GM18868 (cell line): ENCODE measurements around the gene F2.
"Not testable (repeated sequence)": the region's sequence is repeated elsewhere in the genome, so short reads cannot be mapped to it uniquely, and the experiment has no call there.

Experiments
- ATAC-seq: cut with Tn5 transposase; IDR thresholded peaks from one replicate; pipeline ENCODE4 v1.9.1; 2021; ENCODE audit warnings: mild to moderate bottlenecking, moderate library complexity; ENCODE audit not compliant: unreplicated experiment

Gene F2

DNA sequence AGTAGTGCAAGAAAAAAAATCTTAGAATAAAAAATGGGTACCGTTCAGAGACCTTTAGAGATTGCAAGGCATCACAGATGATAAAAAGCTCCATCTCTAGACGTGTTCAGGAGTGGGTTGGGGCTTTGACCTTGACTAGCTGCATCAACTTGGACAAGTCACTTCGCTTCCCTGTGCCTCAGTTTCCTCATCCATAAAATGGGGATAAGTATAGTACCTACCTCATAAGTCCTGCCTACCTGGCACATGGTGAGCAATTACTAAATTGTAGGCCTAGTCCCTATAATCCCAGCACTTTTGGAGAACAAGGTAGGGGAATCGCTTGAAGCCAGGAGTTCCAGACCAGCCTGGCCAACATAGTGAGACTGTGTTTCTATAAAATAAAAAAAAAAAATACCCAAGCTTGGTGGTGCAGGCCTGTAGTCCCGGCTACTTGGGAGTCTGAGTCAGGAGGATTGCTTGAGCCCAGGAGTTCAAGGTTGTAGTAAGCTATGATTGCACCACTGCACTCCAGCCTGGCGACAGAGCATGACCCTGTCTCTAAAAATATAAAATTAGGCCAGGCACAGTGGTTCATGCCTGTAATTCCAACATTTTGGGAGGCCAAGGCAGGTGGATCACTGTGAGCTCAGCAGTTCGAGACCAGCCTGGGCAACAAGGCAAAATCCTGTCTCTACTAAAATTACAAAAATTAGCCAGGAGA, 6.0 kb upstream of the F2 start:
- no peak for ATAC-seq

DNA sequence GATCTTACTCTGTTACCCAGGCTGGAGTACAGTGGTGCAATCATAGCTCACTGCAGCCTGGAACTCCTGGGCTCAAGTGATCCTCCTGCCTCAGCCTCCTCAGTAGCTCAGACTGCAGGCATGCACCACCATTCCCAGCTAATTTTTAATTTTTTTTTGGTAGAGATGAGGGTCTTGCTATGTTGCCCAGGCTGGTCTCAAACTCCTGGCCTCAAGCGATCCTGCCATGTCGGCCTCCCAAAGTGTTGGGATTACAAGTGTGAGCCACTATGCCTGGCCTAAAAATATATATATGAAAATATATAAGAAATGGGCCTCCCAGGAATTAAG, 1.2 kb upstream of the F2 start:
- ATAC-seq, result not testable (repeated sequence)

DNA sequence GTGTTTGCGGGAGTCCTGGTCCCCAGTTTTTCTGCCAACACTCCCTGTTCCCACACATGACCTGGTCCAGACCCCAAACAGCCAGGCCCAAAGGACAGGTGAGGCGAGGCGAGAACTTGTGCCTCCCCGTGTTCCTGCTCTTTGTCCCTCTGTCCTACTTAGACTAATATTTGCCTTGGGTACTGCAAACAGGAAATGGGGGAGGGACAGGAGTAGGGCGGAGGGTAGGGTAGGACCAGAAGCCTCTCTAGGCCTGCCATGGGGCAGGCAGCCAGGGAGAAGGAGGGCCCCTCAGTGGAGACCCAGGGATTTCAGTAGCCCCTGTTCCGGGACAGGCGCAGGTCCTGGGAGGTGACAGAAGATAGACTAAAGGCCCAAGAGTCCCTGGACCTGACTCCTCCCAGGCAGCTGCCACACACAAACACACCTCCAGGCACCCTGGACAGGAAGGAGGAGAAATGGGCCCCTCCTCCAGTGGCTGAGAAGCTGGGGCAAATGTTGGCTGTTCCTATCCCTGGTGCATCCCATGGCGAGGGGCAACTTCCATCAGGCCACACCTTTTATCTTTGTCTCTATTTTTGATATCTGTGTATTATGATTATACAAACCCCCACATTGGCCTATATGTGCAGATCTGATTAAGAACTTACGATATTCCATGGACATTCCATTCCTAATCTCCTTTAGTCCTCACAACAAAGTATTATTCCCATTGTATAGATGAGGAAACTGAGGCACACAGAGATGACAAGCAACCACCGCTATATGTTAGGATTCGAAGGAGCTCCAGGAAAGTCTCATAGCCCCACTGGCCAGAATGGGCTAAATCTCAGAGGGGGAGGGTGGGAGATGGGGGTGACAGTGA, 626 bp upstream of the F2 start:
- no peak for ATAC-seq

DNA sequence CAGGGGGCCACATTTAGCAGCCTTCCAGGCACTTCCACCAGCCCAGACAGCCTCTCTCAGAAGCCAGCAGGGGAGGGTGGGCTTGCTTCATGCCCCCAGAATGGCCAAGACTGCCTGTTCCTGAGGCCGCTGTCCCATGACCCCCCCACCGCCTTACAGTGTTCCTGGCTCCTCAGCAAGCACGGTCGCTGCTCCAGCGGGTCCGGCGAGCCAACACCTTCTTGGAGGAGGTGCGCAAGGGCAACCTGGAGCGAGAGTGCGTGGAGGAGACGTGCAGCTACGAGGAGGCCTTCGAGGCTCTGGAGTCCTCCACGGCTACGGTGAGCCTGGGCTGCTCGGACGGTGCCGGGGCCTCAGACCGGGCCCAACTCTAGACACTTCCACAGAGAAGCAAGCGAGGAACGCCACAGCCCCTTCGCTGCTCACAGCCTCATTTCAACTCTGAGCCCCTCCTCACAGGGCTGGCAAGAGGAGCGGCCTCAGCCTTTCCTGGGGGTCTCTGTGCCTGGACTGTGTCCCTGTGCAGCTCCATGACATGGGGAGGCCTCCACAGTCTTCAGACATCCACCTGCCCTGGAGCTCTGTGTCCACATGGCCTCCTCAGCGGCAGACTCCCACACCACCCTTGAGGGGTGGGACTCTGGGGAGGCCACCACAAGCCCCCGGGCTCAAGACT, 668 bp downstream of the F2 start:
- ATAC-seq, result no peak

DNA sequence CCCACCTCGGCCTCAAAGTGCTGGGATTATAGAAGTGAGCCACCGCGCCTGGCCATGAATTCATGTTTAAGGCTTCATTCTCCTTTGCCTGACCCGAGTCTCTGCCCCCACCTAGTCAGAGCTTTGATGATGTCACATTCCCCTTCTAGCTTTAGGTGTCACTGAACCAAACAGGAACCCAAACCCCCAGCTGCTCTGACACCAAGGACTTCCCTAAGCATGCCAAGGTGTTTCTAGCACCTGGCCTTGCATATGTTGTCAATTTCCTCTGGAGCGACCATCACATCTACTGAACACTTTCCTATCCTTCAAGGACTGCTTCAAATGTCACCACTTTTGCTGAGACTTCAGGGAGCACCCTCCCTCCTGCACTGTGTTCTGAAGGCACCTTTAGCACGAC, 2.3 kb downstream of the F2 start:
- no peak for ATAC-seq

DNA sequence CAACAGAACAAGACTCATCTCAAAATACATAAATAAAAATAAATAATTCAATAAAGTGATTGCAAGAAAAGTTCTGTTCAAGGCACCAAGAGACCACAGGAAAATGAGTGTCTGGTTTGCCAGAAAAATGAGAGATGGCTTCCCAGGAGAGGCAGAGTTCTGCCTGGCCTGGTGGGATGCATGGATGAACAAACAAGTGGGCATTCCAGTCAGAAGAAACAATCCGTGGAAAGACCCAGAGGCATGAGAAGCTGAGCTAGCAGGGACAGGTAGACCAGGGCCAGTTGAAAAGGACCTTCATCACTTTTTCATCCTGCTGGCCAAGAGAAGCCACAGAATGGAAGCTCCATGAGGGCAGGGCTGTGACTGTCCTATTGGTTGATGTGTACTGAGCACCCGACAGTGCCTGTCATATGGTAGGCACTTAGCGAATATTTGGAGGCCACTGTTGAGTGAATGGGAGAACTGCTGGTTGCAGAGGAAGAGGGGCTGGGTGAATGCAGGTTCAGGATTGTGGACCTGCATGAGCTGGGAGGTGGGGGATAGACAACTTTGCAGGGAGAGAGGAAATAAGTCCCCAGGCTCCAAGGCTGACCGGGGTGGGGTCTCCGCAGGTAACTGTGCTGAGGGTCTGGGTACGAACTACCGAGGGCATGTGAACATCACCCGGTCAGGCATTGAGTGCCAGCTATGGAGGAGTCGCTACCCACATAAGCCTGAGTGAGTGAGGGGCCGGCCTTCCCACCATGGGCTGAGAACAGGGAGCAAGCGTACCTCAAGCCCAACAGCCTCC, 3.7 kb downstream of the F2 start:
- ATAC-seq, result no peak

DNA sequence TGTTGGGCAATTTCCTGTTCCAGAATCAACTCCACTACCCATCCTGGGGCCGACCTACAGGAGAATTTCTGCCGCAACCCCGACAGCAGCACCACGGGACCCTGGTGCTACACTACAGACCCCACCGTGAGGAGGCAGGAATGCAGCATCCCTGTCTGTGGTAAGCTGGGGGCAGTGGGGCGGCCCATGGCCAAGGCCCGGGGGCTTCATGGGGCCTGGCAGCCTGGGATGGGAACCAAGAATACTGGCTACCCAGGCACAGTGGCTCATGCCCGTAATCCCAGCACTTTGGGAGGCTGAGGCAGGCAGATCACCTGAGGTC, 4.3 kb downstream of the F2 start:
- no peak for ATAC-seq

DNA sequence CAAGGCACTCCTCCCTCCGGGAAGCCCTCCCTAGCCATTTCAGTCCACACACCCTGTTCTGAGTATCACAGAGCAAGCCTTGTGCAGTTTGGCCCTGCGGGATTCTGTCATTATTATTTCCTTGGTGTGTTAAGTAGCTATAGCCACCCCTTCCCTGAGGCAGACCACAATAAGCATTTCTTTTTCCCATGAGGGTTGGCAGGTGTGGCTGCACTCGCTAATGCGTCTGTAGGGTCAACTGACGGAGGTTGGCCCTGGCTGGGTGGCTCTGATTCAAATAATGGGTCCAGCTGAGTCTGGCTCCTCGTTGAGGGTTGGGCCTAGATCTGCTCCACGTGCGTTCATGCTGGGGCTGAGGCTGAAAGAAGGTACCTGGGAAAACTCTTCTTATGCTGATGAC, 5.1 kb downstream of the F2 start:
- no peak for ATAC-seq

DNA sequence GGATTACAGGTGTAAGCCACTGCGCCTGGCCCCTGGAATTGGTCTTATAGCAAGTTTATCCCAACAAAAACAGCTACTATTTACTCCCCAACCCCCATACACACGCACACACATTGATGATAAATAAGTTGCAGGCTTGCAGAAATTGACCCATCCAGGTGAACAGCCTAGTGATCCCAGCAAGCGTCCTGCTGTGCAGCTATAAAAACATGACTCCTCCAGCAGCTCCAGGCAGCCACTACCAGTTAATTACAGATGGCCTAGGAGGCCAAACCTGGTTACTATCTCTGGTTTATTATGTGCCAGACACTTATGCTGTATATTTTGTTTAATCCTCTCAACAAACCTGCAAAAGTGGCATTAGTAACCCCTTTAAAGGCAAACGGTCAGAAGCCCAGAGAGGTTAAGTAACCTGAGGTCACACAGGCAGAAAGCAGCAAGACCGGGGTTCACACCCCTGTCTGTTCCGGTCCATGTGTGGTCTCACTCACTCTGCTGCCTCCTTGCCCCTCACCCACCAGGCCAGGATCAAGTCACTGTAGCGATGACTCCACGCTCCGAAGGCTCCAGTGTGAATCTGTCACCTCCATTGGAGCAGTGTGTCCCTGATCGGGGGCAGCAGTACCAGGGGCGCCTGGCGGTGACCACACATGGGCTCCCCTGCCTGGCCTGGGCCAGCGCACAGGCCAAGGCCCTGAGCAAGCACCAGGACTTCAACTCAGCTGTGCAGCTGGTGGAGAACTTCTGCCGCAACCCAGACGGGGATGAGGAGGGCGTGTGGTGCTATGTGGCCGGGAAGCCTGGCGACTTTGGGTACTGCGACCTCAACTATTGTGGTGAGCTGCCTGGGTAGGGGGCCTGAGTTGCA, 6.6 kb downstream of the F2 start:
- no peak for ATAC-seq

DNA sequence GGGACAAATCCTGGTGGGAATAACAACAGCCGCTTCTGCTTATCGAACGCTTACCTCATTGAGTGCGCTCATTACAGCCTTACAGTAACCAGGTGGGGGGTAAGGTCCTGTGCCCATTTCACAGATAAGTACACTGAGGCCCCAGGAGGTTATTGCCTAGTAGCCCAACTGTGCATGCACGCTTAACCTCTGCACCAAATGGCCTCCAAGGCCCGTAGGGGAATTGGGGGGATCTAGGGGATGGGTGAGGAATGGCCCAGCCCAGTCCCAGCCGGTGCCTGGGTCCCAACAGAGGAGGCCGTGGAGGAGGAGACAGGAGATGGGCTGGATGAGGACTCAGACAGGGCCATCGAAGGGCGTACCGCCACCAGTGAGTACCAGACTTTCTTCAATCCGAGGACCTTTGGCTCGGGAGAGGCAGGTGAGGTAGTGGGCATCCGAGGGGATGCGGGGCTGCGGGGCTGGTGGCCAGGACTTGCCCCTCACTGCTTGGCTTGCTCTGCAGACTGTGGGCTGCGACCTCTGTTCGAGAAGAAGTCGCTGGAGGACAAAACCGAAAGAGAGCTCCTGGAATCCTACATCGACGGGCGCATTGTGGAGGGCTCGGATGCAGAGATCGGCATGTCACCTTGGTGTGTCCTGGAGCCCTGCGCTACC, 7.3 kb downstream of the F2 start:
- no peak for ATAC-seq

DNA sequence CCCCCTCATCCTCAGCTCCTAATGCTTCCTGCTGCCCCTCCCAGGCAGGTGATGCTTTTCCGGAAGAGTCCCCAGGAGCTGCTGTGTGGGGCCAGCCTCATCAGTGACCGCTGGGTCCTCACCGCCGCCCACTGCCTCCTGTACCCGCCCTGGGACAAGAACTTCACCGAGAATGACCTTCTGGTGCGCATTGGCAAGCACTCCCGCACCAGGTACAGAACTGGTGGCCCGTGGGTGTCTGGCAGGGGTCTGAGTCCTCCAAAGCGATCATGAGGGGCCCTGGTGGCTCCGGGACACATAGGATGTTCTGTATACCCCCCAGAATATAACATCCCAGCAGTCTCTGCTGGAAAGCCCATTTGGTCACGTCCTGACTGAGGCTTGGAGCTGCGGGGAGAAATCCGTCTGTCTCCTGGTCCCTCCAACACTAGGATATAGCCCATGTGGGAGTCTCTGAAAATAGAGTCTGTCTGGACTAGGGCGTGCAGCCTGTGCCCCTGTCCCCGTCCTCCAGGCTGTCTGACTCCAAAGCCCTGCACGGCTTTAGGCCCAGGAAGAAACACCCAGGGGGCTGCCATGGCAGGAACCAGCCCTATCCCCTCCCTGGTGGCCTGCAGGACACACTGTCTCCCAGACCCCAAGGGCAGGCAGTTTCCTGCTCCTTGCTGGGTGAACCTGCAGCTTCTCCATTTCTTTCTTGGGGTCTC, 9.1 kb downstream of the F2 start:
- no peak for ATAC-seq

DNA sequence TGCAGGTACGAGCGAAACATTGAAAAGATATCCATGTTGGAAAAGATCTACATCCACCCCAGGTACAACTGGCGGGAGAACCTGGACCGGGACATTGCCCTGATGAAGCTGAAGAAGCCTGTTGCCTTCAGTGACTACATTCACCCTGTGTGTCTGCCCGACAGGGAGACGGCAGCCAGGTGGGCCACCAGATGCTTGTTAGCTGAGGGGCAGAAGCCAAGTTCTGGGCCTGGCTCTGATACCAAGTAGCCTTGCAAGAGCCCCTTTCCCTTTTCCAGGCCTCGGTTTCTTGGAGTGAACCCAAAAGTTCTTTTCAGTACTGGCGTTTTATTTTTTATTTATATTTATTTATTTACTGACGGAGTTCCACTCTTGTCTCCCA, 9.6 kb downstream of the F2 start:
- no peak for ATAC-seq

DNA sequence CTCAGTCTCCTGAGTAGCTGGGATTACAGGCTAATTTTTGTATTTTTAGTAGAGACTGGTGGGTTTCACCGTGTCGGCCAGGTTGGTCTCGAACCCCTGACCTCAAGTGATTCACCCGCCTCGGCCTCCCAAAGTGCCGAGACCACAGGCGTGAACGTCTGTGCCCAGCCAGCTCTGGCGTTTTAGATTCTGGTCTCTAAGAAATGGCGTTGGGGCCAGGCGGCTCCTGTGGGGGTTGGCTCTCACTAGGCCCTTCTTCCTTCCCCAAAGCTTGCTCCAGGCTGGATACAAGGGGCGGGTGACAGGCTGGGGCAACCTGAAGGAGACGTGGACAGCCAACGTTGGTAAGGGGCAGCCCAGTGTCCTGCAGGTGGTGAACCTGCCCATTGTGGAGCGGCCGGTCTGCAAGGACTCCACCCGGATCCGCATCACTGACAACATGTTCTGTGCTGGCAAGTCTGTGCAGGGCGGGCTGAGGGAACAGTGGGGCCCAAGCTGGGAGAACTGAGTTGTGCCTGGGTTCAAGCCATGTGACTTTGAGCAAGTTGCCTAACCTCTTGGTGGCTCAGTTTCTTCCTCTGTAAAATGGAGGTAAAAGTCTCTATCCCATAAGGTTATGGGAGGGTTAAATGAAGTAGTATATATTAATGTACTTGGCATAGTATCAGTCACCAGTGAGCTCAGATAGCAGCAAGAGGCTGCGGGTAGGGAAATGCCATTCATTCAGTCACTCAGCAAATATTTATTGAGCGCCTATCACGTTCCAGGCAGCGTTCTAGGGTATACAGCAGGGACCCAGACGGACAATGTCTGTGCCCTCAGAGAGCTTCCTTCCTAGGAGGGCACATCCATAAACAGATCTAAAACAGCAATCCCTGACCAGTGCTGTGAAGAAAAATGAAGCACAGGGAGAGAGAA, 10.4 kb downstream of the F2 start:
- ATAC-seq, result no peak

DNA sequence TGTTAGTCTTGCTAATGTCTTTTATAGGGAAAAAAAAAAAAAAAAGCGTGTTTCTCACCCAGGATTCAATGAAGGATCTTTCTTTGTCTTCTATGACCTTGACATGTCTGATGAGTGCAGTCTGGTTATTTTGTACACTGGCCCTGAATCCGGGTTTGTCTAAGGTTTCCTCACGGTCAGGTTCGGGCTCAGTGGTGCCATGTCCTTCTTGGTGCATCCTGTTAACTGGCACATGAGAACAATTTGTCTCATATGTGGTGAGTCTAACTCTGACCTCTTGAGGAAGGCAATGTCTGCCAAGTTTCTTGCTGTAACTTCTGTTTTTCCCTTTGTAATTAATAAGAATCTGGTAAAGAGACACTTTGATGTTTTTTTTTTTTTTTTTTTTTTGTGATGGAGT, 12.5 kb downstream of the F2 start:
- no peak for ATAC-seq

DNA sequence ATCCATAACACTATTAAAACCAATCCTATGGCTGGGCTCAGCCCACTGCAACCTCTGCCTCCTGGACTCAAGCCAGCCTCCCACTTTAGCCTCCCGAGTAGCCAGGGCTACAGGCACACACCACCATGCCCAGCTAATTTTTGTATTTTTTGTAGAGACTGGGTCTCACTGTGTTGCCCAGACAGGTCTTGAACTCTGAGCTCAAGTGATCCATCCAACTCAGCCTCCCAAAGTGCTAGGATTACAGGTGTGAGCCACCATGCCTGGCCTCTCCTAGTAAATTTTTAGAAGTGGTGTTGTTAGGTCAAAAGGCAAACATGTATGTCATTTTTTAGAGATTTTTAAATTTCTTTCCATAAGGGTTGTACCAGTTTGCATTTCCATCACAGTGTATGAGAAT, 14.2 kb downstream of the F2 start:
- no peak for ATAC-seq

DNA sequence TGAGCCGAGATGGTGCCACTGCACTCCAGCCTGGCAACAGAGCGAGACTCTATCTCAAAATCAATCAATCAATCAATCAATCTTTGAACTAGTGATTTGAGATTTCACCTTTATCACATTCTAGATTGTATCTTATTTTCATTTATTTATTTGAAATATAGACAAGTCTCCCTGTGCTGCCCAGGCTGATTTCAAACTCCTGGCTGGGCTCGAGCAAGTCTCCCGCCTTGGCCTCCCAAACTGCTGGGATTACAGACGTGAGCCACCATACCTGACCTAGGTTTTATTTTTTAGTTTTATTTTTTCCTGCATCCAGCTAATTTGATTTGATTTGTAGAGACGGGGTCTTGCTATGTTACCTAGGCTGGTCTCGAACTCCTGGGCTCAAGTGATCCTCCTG, 17.1 kb downstream of the F2 start:
- ATAC-seq, result no peak

DNA sequence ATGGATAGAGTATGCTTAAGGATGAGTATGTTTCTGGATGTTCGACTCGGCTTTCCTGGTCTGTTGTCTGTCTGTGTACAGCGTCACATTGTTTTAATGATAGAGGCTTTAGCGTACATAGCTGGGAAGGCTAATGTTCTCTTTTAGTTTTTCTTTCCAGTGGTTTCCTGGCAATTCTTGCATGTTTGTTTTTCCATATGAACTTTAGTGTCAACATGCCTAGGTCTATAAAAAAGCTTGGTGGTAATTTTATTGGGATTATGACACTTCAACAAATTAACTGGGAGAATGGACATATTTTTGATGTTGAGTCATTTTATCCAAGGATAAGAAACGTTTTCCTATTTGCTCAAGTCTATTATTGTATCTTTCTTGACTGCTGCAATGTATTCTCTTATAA, 17.6 kb downstream of the F2 start:
- no peak for ATAC-seq

DNA sequence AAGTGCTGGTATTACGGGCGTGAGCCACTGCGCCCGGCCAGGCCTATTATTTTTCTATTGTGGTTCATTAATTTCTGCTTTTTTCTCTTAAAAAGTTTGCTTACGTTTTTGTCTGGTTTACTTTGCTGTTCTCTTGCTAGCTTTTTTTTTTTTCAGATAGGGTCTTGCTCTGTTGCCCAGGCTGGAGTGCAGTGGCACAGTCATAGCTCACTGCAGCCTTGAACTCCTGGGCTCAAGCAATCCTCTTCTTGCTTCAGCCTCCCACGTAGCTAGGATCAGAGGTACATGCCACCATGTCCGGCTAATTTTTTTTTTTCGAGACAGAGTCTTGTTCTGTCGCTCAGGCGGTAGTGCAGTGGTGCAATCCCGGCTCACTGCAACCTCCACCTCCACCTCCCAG, 18.7 kb downstream of the F2 start:
- ATAC-seq, result no peak
